HEK293 (cell line): ENCODE data around the gene PLCB3.
A peak's percentile ranks its signal among the peaks of the same experiment; 100 is the strongest.

Source experiments
- CTCF ChIA-PET: fragments of 350-600 bp; formaldehyde crosslinking; extraction: SDS; loops from one replicate; lab custom pipeline; 2021; ENCODE audit warnings: antibody characterized with exemption; lab: Yijun Ruan, JAX
- POLR2A ChIA-PET: fragments of 300-600 bp; formaldehyde crosslinking; extraction: SDS; loops from one replicate; lab custom pipeline; 2020; ENCODE audit warnings: antibody characterized with exemption, inconsistent platforms; lab: Yijun Ruan, JAX
- H3K27ac ChIP-seq: fragments of 200-500 bp; sonication (Bioruptor generic); 2 replicates; pipeline ENCODE4 v1.5.1; 2014; ENCODE audit warnings: low read depth, low read length, control low read depth, inconsistent platforms; ENCODE audit errors: extremely low read depth
- H3K36me3 ChIP-seq, 2 experiments: fragments of 200-500 bp in 1 of 2; sonication (Bioruptor generic) in 1 of 2; 1 replicate in 1 of 2; 2 replicates in 1 of 2; pipeline ENCODE4 v1.5.1; 2014 to 2017; ENCODE audit warnings: inconsistent platforms in 2 of 2, low read length in 2 of 2; ENCODE audit not compliant: control insufficient read depth in 2 of 2, insufficient read depth in 1 of 2
- H3K4me1 ChIP-seq: fragments of 200-500 bp; sonication (Bioruptor generic); 2 replicates; pipeline ENCODE4 v1.5.1; 2014; ENCODE audit warnings: mild to moderate bottlenecking, low read length, inconsistent platforms; ENCODE audit not compliant: control insufficient read depth, insufficient read depth
- H3K4me3 ChIP-seq: 2 replicates; pipeline ENCODE4 v1.5.1; 2011; ENCODE audit warnings: low read depth, mild to moderate bottlenecking, control low read depth, low read length, moderate library complexity
- H3K9me3 ChIP-seq: fragments of 200-500 bp; sonication (Bioruptor generic); 2 replicates; pipeline ENCODE4 v1.5.1; 2014; ENCODE audit warnings: low read depth, low read length, inconsistent platforms; ENCODE audit not compliant: control insufficient read depth, insufficient read depth
- HOXD13 ChIP-seq: sonication (generic); formaldehyde crosslinking; IDR thresholded peaks from 2 replicates; pipeline ENCODE4 v1.8.0; 2022; ENCODE audit warnings: missing genetic modification reagents, borderline replicate concordance
- REPIN1 ChIP-seq: fragments of 450-650 bp; formaldehyde crosslinking; IDR thresholded peaks from 2 replicates; pipeline ENCODE4 v1.5.1; 2017; ENCODE audit warnings: missing biosample characterization, missing genetic modification characterization, low read depth
- SETDB1 ChIP-seq: IDR thresholded peaks from one replicate; pipeline ENCODE4 v1.6.1; 2017; ENCODE audit warnings: mild to moderate bottlenecking, low read length, moderate library complexity, mixed read lengths; ENCODE audit not compliant: insufficient read length
- TRIM28 ChIP-seq: IDR thresholded peaks from 2 replicates; pipeline ENCODE4 v1.6.1; 2011; ENCODE audit warnings: low read length, control low read depth, borderline replicate concordance
- ZFP3 ChIP-seq: fragments of 450-650 bp; formaldehyde crosslinking; IDR thresholded peaks from 2 replicates; pipeline ENCODE4 v1.5.1; 2016; ENCODE audit warnings: low read depth, missing biosample characterization, missing genetic modification characterization
- ZIC2 ChIP-seq: fragments of 450-650 bp; formaldehyde crosslinking; IDR thresholded peaks from 2 replicates; pipeline ENCODE4 v1.5.1; 2016; ENCODE audit warnings: missing biosample characterization, missing genetic modification characterization
- ZNF157 ChIP-seq: fragments of 450-650 bp; formaldehyde crosslinking; IDR thresholded peaks from 2 replicates; pipeline ENCODE4 v1.5.1; 2016; ENCODE audit warnings: missing biosample characterization, missing genetic modification characterization
- ZNF175 ChIP-seq: fragments of 450-650 bp; formaldehyde crosslinking; IDR thresholded peaks from 2 replicates; pipeline ENCODE4 v1.5.1; 2016; ENCODE audit warnings: missing biosample characterization, missing genetic modification characterization
- ZNF391 ChIP-seq: fragments of 450-650 bp; formaldehyde crosslinking; IDR thresholded peaks from 2 replicates; pipeline ENCODE4 v1.5.1; 2016; ENCODE audit warnings: low read depth, missing biosample characterization, missing genetic modification characterization, borderline replicate concordance
- ZNF394 ChIP-seq: fragments of 450-650 bp; formaldehyde crosslinking; IDR thresholded peaks from 2 replicates; pipeline ENCODE4 v1.5.1; 2016; ENCODE audit warnings: missing biosample characterization, missing genetic modification characterization, mild to moderate bottlenecking, moderate library complexity, borderline replicate concordance
- ZNF416 ChIP-seq: fragments of 450-650 bp; formaldehyde crosslinking; IDR thresholded peaks from 2 replicates; pipeline ENCODE4 v1.5.1; 2016; ENCODE audit warnings: missing biosample characterization, missing genetic modification characterization
- ZNF433 ChIP-seq: fragments of 450-650 bp; formaldehyde crosslinking; IDR thresholded peaks from 2 replicates; pipeline ENCODE4 v1.5.1; 2016; ENCODE audit warnings: missing biosample characterization, missing genetic modification characterization, low read depth
- ZNF560 ChIP-seq: fragments of 450-650 bp; formaldehyde crosslinking; IDR thresholded peaks from 2 replicates; pipeline ENCODE4 v1.5.1; 2017; ENCODE audit warnings: missing biosample characterization, missing genetic modification characterization, borderline replicate concordance
- ZNF664 ChIP-seq: fragments of 450-650 bp; formaldehyde crosslinking; IDR thresholded peaks from 2 replicates; pipeline ENCODE4 v1.5.1; 2016; ENCODE audit warnings: missing biosample characterization, missing genetic modification characterization
- ZNF677 ChIP-seq: fragments of 450-650 bp; IDR thresholded peaks from 2 replicates; pipeline ENCODE4 v1.5.0; 2018; ENCODE audit warnings: missing biosample characterization, mild to moderate bottlenecking, missing genetic modification characterization, moderate library complexity
- TF ChIP-seq, protein P1 (sequence below): fragments of 450-650 bp; formaldehyde crosslinking; IDR thresholded peaks from 2 replicates; pipeline ENCODE4 v1.5.1; 2017; ENCODE audit warnings: missing biosample characterization, missing genetic modification characterization
- TF ChIP-seq, protein P2 (sequence below): fragments of 450-650 bp; formaldehyde crosslinking; IDR thresholded peaks from 2 replicates; pipeline ENCODE4 v1.5.1; 2016; ENCODE audit warnings: missing biosample characterization, missing genetic modification characterization
- TF ChIP-seq, protein P3 (sequence below): fragments of 450-650 bp; formaldehyde crosslinking; IDR thresholded peaks from 2 replicates; pipeline ENCODE4 v1.5.1; 2016; ENCODE audit warnings: missing biosample characterization, missing genetic modification characterization
- TF ChIP-seq, protein P4 (sequence below): fragments of 450-650 bp; formaldehyde crosslinking; IDR thresholded peaks from 2 replicates; pipeline ENCODE4 v1.5.1; 2016; ENCODE audit warnings: missing biosample characterization, missing genetic modification characterization
- TF ChIP-seq, protein P5 (sequence below): fragments of 450-650 bp; formaldehyde crosslinking; IDR thresholded peaks from 2 replicates; pipeline ENCODE4 v1.5.1; 2016; ENCODE audit warnings: missing biosample characterization, missing genetic modification characterization

The PLCB3 gene

DNA sequence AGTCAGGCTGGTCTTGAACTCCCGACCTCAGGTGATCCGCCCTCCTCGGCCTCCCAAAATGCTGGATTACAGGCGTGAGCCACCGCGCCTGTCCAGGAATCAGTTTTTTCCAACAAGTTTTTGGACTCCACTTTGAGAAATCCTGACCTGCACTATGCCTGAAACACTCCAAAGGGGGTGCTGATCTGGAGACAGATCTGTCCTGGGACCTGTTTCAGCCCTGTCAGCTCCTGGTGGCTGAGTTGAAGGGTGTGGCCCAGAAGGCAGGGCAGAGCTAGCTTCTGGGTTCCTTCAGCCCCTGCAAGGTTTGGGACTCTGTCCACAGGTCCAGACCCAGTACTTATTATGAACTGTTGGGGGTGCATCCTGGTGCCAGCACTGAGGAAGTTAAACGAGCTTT, 19.8 kb upstream of the PLCB3 start (continued):
- no peak for TF ChIP-seq HOXD13
- TF ChIP-seq ZNF433 (tag by site-specific recombination) = no peak
- no peak for TF ChIP-seq ZNF175 (tag by site-specific recombination)
- no peak for TF ChIP-seq ZNF560 (tag by site-specific recombination)
- TF ChIP-seq, protein P1, sequence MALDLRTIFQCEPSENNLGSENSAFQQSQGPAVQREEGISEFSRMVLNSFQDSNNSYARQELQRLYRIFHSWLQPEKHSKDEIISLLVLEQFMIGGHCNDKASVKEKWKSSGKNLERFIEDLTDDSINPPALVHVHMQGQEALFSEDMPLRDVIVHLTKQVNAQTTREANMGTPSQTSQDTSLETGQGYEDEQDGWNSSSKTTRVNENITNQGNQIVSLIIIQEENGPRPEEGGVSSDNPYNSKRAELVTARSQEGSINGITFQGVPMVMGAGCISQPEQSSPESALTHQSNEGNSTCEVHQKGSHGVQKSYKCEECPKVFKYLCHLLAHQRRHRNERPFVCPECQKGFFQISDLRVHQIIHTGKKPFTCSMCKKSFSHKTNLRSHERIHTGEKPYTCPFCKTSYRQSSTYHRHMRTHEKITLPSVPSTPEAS (tag by site-specific recombination) = no peak

DNA sequence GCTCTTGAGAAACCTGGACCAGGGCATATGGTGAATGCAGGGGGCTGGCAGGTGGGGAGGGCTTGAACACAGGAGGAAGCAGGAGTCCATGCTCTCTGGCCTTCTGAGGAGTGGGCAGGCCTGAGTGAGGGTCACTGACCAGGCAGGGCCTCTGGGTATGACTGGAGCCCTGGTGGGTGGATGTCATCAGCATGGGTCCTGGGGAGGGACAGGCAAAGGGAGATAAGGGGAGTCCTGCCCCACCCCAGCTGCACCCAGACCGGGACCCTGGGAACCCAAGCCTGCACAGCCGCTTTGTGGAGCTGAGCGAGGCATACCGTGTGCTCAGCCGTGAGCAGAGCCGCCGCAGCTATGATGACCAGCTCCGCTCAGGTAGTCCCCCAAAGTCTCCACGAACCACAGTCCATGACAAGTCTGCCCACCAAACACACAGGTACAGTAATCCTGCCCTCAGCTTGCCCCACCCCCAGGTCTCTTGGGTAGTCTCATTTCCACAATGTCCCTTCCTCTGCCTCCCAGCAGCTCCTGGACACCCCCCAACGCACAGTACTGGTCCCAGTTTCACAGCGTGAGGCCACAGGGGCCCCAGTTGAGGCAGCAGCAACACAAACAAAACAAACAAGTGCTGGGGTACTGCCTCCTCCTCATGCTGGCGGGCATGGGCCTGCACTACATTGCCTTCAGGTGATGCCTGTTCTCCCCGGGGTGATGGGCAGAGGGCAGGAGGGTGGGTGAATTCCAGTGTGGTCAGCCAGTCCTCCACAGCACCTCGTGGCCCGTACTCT, 19.0 kb upstream of the PLCB3 start:
- Histone ChIP-seq H3K36me3 (peaks cover 0 to 14% of the 10 kb centered on the region in 2 experiments; a peak in 1 of 3 replicates), H3K4me3 (no peak overlapping the region), H3K4me1 (no peaks in the 10 kb centered on the region), H3K27ac (no peak overlapping the region), H3K9me3 (no peaks in the 10 kb centered on the region)
- TF ChIP-seq ZNF677 (tag by site-specific recombination) (no peak), ZNF664 (tag by site-specific recombination) (no peak), ZIC2 (peak; percentile 44), ZNF394 (no peak), SETDB1 (no peak)
- TF ChIP-seq, protein P2, sequence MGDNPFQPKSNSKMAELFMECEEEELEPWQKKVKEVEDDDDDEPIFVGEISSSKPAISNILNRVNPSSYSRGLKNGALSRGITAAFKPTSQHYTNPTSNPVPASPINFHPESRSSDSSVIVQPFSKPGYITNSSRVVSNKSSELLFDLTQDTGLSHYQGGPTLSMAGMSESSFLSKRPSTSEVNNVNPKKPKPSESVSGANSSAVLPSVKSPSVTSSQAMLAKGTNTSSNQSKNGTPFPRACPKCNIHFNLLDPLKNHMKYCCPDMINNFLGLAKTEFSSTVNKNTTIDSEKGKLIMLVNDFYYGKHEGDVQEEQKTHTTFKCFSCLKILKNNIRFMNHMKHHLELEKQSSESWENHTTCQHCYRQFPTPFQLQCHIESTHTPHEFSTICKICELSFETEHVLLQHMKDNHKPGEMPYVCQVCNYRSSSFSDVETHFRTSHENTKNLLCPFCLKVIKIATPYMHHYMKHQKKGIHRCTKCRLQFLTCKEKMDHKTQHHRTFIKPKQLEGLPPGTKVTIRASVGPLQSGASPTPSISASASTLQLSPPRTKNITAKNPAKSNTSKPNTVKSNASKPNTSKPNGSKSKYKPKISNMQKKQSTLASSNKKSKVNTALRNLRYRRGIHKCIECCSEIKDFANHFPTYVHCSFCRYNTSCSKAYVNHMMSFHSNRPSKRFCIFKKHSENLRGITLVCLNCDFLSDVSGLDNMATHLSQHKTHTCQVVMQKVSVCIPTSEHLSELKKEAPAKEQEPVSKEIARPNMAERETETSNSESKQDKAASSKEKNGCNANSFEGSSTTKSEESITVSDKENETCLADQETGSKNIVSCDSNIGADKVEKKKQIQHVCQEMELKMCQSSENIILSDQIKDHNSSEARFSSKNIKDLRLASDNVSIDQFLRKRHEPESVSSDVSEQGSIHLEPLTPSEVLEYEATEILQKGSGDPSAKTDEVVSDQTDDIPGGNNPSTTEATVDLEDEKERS (tag by site-specific recombination) = no peak
- ChIA-PET CTCF (interaction anchor here (0.6 to 2.3 kb wide), 5 partner anchors 18 to 395 kb away, joined by 3 to 12 read pairs (median 3); partner anchors contain the start of gene PLCB3), POLR2A (interaction anchor here (0.7 to 3.5 kb wide), 4 partner anchors 9 to 173 kb away, joined by 3 to 18 read pairs (median 8); partner anchors contain the start of genes FKBP2 and STIP1)

DNA sequence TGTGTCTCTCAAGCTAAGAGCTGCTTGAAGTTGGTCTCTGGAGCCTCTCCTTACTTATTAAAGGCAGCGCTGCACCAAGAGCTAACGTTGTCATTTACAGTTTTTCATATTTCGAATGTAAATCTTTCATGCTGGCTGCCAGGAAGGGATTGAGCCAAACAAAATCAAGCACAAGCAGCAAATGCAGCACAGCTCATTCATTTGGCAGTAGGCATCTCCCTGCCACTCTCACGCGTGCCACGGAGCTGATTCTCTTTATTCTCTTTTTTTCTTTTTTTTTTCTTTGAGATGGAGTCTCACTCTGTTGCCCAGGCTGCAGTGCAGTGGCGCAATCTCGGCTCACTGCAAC, 18.4 kb upstream of the PLCB3 start:
- ChIA-PET POLR2A (interaction anchor here (0.7 to 3.5 kb wide), 4 partner anchors 8 to 172 kb away, joined by 3 to 18 read pairs (median 8); partner anchors contain the start of genes FKBP2 and STIP1), CTCF (interaction anchor here (0.7 to 2.3 kb wide), 6 partner anchors 12 to 396 kb away, joined by 3 to 12 read pairs (median 3); partner anchors contain the start of gene PLCB3)
- H3K36me3 ChIP-seq = peaks cover 0 to 20% of the 10 kb centered on the region in 2 experiments; a peak in 1 of 3 replicates
- H3K4me1 ChIP-seq = no peaks in the 10 kb centered on the region
- H3K4me3 ChIP-seq = no peak overlapping the region
- H3K9me3 ChIP-seq = no peaks in the 10 kb centered on the region
- no peak overlapping the region for H3K27ac ChIP-seq
- no peak for TF ChIP-seq ZNF391 (tag by site-specific recombination)
- no peak for TF ChIP-seq TRIM28
- TF ChIP-seq ZFP3 = no peak
- TF ChIP-seq, protein P3, sequence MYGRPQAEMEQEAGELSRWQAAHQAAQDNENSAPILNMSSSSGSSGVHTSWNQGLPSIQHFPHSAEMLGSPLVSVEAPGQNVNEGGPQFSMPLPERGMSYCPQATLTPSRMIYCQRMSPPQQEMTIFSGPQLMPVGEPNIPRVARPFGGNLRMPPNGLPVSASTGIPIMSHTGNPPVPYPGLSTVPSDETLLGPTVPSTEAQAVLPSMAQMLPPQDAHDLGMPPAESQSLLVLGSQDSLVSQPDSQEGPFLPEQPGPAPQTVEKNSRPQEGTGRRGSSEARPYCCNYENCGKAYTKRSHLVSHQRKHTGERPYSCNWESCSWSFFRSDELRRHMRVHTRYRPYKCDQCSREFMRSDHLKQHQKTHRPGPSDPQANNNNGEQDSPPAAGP = no peak
- TF ChIP-seq ZNF416 (tag by site-specific recombination) = no peak
- no peak for TF ChIP-seq REPIN1 (tag by site-specific recombination)
- no peak for TF ChIP-seq ZNF157 (tag by site-specific recombination)
- TF ChIP-seq, protein P1 (tag by site-specific recombination) = no peak
- TF ChIP-seq, protein P4, sequence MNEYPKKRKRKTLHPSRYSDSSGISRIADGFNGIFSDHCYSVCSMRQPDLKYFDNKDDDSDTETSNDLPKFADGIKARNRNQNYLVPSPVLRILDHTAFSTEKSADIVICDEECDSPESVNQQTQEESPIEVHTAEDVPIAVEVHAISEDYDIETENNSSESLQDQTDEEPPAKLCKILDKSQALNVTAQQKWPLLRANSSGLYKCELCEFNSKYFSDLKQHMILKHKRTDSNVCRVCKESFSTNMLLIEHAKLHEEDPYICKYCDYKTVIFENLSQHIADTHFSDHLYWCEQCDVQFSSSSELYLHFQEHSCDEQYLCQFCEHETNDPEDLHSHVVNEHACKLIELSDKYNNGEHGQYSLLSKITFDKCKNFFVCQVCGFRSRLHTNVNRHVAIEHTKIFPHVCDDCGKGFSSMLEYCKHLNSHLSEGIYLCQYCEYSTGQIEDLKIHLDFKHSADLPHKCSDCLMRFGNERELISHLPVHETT (tag by site-specific recombination) = no peak
- TF ChIP-seq, protein P5, sequence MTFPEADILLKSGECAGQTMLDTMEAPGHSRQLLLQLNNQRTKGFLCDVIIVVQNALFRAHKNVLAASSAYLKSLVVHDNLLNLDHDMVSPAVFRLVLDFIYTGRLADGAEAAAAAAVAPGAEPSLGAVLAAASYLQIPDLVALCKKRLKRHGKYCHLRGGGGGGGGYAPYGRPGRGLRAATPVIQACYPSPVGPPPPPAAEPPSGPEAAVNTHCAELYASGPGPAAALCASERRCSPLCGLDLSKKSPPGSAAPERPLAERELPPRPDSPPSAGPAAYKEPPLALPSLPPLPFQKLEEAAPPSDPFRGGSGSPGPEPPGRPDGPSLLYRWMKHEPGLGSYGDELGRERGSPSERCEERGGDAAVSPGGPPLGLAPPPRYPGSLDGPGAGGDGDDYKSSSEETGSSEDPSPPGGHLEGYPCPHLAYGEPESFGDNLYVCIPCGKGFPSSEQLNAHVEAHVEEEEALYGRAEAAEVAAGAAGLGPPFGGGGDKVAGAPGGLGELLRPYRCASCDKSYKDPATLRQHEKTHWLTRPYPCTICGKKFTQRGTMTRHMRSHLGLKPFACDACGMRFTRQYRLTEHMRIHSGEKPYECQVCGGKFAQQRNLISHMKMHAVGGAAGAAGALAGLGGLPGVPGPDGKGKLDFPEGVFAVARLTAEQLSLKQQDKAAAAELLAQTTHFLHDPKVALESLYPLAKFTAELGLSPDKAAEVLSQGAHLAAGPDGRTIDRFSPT = no peak
